ENCODE results near the gene OR11G2. TPM values are rescaled to one million over a fixed set of nuclear protein-coding genes. Genes with fewer than 3 reads are reported as not detected.

The OR11G2 gene
- polyA plus RNA-seq (2013, experiment 1 of 2), result not detected
- not detected for polyA plus RNA-seq (2013, experiment 2 of 2)

GRCh38 chr14:20190596-20190995 is at the start of gene OR11G2:
OR11G2 (plus strand) TSS chr14:20190896; CDS start chr14:20197438, 6,542 bp downstream.
- no peak within 1 kb of the TSS for H3K23ac ChIP-seq (ENCODE audit: low read length in 2 of 2)
- H2BK120ac ChIP-seq (ENCODE audit: low read depth, low read length), result no peak within 1 kb of the TSS
- no peak within 1 kb of the TSS for H2AK5ac ChIP-seq (ENCODE audit: low read length, severe bottlenecking)
- no peak for DNase-seq
- H3K4ac ChIP-seq (ENCODE audit: low read depth in 1 of 2, low read length in 2 of 2), result no peak within 1 kb of the TSS
- H3K27ac ChIP-seq (ENCODE audit: low read length, poor library complexity, severe bottlenecking), result no peak within 1 kb of the TSS
- no peak within 1 kb of the TSS for H3K14ac ChIP-seq (ENCODE audit: low read length in 2 of 2)
- H3K4me3 ChIP-seq (ENCODE audit: insufficient read depth in 1 of 2, low read depth in 1 of 2, low read length in 2 of 2), result no peak within 1 kb of the TSS
- H3K4me1 ChIP-seq (ENCODE audit: control insufficient read depth, insufficient read depth, low read depth, low read length), result no peaks in the 10 kb centered on the region
- no peaks in the 10 kb centered on the region for H3K9me3 ChIP-seq (ENCODE audit: control insufficient read depth, low read length)
- H4K91ac ChIP-seq (ENCODE audit: low read length), result no peak within 1 kb of the TSS
- H2BK15ac ChIP-seq (ENCODE audit: low read depth, poor library complexity, severe bottlenecking), result no peak within 1 kb of the TSS
- H2BK12ac ChIP-seq (ENCODE audit: low read length in 2 of 2), result no peak within 1 kb of the TSS
- WGBS, result 35% methylated on average over 1 of the region's 1 CpG
- no peaks in the 10 kb centered on the region for H3K79me1 ChIP-seq (replicated peaks; ENCODE audit: low read length, poor library complexity, severe bottlenecking)
- peaks cover 0 to 7% of the 10 kb centered on the region in 2 experiments for H3K27me3 ChIP-seq (ENCODE audit: control insufficient read depth in 1 of 2, insufficient read depth in 1 of 2, low read length in 2 of 2)
- H3K9ac ChIP-seq (ENCODE audit: low read length), result no peak within 1 kb of the TSS
- H2AFZ ChIP-seq (ENCODE audit: low read depth, low read length), result no peak within 1 kb of the TSS
- H3K4me2 ChIP-seq (ENCODE audit: low read length, poor library complexity, severe bottlenecking), result no peak within 1 kb of the TSS
- no peak within 1 kb of the TSS for H3K18ac ChIP-seq (ENCODE audit: low read depth in 1 of 2, low read length in 2 of 2)
- H2BK5ac ChIP-seq (ENCODE audit: low read depth, low read length, poor library complexity, severe bottlenecking), result no peak within 1 kb of the TSS
- H4K8ac ChIP-seq (ENCODE audit: low read length), result no peak within 1 kb of the TSS
- H3K36me3 ChIP-seq (ENCODE audit: control insufficient read depth in 1 of 2, insufficient read depth in 2 of 2, low read depth in 1 of 2, low read length in 2 of 2), result no peaks in the 10 kb centered on the region

GRCh38 chr14:20143911-20144310 is 46.8 kb upstream of the OR11G2 start:
- no peak overlapping the region for H2BK120ac ChIP-seq (ENCODE audit: low read depth, low read length)
- H2BK15ac ChIP-seq (ENCODE audit: low read depth, poor library complexity, severe bottlenecking), result no peak overlapping the region
- H2AK5ac ChIP-seq (ENCODE audit: low read length, severe bottlenecking), result no peak overlapping the region

DNA sequence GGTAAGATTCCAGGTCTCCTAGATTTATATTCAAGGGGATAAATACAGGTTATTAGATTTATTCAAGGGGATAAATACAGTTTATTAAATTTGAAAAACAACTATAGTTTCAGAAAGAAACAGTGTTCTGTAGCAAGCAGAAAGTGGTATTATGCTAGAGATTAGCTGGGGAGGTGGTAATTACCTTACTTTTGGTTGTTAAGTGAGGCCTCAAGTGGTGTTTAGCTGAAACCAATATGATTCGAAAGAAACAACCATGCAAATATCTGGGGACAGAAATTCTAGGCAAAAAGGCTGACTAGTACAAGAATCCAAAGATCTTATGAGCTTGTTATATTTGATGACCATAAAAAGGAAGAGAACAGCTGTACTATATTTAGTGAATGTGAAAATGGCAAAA is 45.9 kb upstream of the OR11G2 start:
- H3K27me3 ChIP-seq (ENCODE audit: control insufficient read depth in 1 of 2, insufficient read depth in 1 of 2, low read length in 2 of 2), result no peaks in the 10 kb centered on the region
- H3K18ac ChIP-seq (ENCODE audit: low read depth in 1 of 2, low read length in 2 of 2), result no peak overlapping the region
- H2BK120ac ChIP-seq (ENCODE audit: low read depth, low read length), result no peak overlapping the region
- H2BK5ac ChIP-seq (ENCODE audit: low read depth, low read length, poor library complexity, severe bottlenecking), result no peak overlapping the region
- H3K9ac ChIP-seq (ENCODE audit: low read length), result no peak overlapping the region
- no peak overlapping the region for H3K4ac ChIP-seq (ENCODE audit: low read depth in 1 of 2, low read length in 2 of 2)
- no peak overlapping the region for H2AK5ac ChIP-seq (ENCODE audit: low read length, severe bottlenecking)
- no peaks in the 10 kb centered on the region for H3K9me3 ChIP-seq (ENCODE audit: control insufficient read depth, low read length)
- H3K4me3 ChIP-seq (ENCODE audit: insufficient read depth in 1 of 2, low read depth in 1 of 2, low read length in 2 of 2), result no peak overlapping the region
- no peak overlapping the region for H3K14ac ChIP-seq (ENCODE audit: low read length in 2 of 2)
- WGBS, result 90% methylated on average over 1 of the region's 1 CpG
- H3K4me1 ChIP-seq (ENCODE audit: control insufficient read depth, insufficient read depth, low read depth, low read length), result no peaks in the 10 kb centered on the region
- no peak overlapping the region for H2AFZ ChIP-seq (ENCODE audit: low read depth, low read length)
- no peak overlapping the region for H3K27ac ChIP-seq (ENCODE audit: low read length, poor library complexity, severe bottlenecking)
- no peak overlapping the region for H2BK12ac ChIP-seq (ENCODE audit: low read length in 2 of 2)
- no peak overlapping the region for H3K4me2 ChIP-seq (ENCODE audit: low read length, poor library complexity, severe bottlenecking)
- no peaks in the 10 kb centered on the region for H3K36me3 ChIP-seq (ENCODE audit: control insufficient read depth in 1 of 2, insufficient read depth in 2 of 2, low read depth in 1 of 2, low read length in 2 of 2)
- no peak overlapping the region for H4K8ac ChIP-seq (ENCODE audit: low read length)
- H3K79me1 ChIP-seq (replicated peaks; ENCODE audit: low read length, poor library complexity, severe bottlenecking), result no peaks in the 10 kb centered on the region
- no peak for DNase-seq
- no peak overlapping the region for H3K23ac ChIP-seq (ENCODE audit: low read length in 2 of 2)
- no peak overlapping the region for H4K91ac ChIP-seq (ENCODE audit: low read length)
- H2BK15ac ChIP-seq (ENCODE audit: low read depth, poor library complexity, severe bottlenecking), result no peak overlapping the region

More at GRCh38 chr14:20143911-20144310, 46.8 kb upstream of the OR11G2 start:
- Histone ChIP-seq H3K4me1 (ENCODE audit: control insufficient read depth, insufficient read depth, low read depth, low read length) (no peaks in the 10 kb centered on the region), H3K9ac (ENCODE audit: low read length) (no peak overlapping the region), H2BK5ac (ENCODE audit: low read depth, low read length, poor library complexity, severe bottlenecking) (no peak overlapping the region), H2AFZ (ENCODE audit: low read depth, low read length) (no peak overlapping the region), H3K36me3 (ENCODE audit: control insufficient read depth in 1 of 2, insufficient read depth in 2 of 2, low read depth in 1 of 2, low read length in 2 of 2) (no peaks in the 10 kb centered on the region), H3K18ac (ENCODE audit: low read depth in 1 of 2, low read length in 2 of 2) (no peak overlapping the region), H4K91ac (ENCODE audit: low read length) (no peak overlapping the region), H3K9me3 (ENCODE audit: control insufficient read depth, low read length) (no peaks in the 10 kb centered on the region), H3K4ac (ENCODE audit: low read depth in 1 of 2, low read length in 2 of 2) (no peak overlapping the region), H3K27ac (ENCODE audit: low read length, poor library complexity, severe bottlenecking) (no peak overlapping the region), H3K27me3 (ENCODE audit: control insufficient read depth in 1 of 2, insufficient read depth in 1 of 2, low read length in 2 of 2) (no peaks in the 10 kb centered on the region), H3K79me1 (replicated peaks; ENCODE audit: low read length, poor library complexity, severe bottlenecking) (no peaks in the 10 kb centered on the region), H2BK12ac (ENCODE audit: low read length in 2 of 2) (no peak overlapping the region), H3K14ac (ENCODE audit: low read length in 2 of 2) (no peak overlapping the region), H3K4me3 (ENCODE audit: insufficient read depth in 1 of 2, low read depth in 1 of 2, low read length in 2 of 2) (no peak overlapping the region), H3K23ac (ENCODE audit: low read length in 2 of 2) (no peak overlapping the region), H3K4me2 (ENCODE audit: low read length, poor library complexity, severe bottlenecking) (no peak overlapping the region), H4K8ac (ENCODE audit: low read length) (no peak overlapping the region)
- no peak for DNase-seq
- 59% methylated on average over 7 of the region's 7 CpGs for WGBS

DNA sequence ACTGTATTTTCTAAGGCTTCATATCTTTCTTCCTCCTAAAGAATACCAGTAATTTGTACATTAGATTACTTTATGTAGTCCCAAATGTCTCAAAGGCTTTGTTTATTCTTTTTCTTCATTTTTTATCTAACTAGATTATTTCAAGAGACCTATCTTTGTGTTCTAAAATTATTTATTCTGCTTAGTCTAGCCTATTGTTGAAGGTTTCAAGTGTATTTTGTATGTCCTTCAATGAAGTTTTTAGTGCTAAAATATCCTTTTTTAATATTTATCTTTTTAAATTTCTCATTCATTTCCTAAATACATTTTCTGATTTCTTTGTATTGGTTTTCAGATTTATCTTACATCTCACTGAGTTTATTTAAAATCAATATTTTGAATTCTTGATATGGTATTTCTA is 26.2 kb upstream of the OR11G2 start:
- H3K18ac ChIP-seq (ENCODE audit: low read depth in 1 of 2, low read length in 2 of 2), result no peak overlapping the region
- no peak overlapping the region for H2AK5ac ChIP-seq (ENCODE audit: low read length, severe bottlenecking)
- H3K9ac ChIP-seq (ENCODE audit: low read length), result no peak overlapping the region
- no peak overlapping the region for H2AFZ ChIP-seq (ENCODE audit: low read depth, low read length)
- no peak overlapping the region for H2BK15ac ChIP-seq (ENCODE audit: low read depth, poor library complexity, severe bottlenecking)
- no peak overlapping the region for H4K8ac ChIP-seq (ENCODE audit: low read length)
- H3K27me3 ChIP-seq (ENCODE audit: control insufficient read depth in 1 of 2, insufficient read depth in 1 of 2, low read length in 2 of 2), result no peaks in the 10 kb centered on the region
- DNase-seq, result no peak
- H3K27ac ChIP-seq (ENCODE audit: low read length, poor library complexity, severe bottlenecking), result no peak overlapping the region
- H2BK12ac ChIP-seq (ENCODE audit: low read length in 2 of 2), result no peak overlapping the region
- H4K91ac ChIP-seq (ENCODE audit: low read length), result no peak overlapping the region
- H3K36me3 ChIP-seq (ENCODE audit: control insufficient read depth in 1 of 2, insufficient read depth in 2 of 2, low read depth in 1 of 2, low read length in 2 of 2), result no peaks in the 10 kb centered on the region
- H2BK5ac ChIP-seq (ENCODE audit: low read depth, low read length, poor library complexity, severe bottlenecking), result no peak overlapping the region
- H3K23ac ChIP-seq (ENCODE audit: low read length in 2 of 2), result no peak overlapping the region
- H3K14ac ChIP-seq (ENCODE audit: low read length in 2 of 2), result no peak overlapping the region
- H3K4ac ChIP-seq (ENCODE audit: low read depth in 1 of 2, low read length in 2 of 2), result no peak overlapping the region
- H3K4me2 ChIP-seq (ENCODE audit: low read length, poor library complexity, severe bottlenecking), result no peak overlapping the region
- H3K9me3 ChIP-seq (ENCODE audit: control insufficient read depth, low read length), result peaks cover 49% of the 10 kb centered on the region
- H3K79me1 ChIP-seq (replicated peaks; ENCODE audit: low read length, poor library complexity, severe bottlenecking), result no peaks in the 10 kb centered on the region
- no peak overlapping the region for H3K4me3 ChIP-seq (ENCODE audit: insufficient read depth in 1 of 2, low read depth in 1 of 2, low read length in 2 of 2)
- no peaks in the 10 kb centered on the region for H3K4me1 ChIP-seq (ENCODE audit: control insufficient read depth, insufficient read depth, low read depth, low read length)
- no peak overlapping the region for H2BK120ac ChIP-seq (ENCODE audit: low read depth, low read length)
